Endodermal cell (in vitro differentiated cells): ENCODE data around the gene HAPLN1. TPM values are rescaled to one million over a fixed set of nuclear protein-coding genes. Genes with fewer than 3 reads are reported as not detected.

Experiments
- DNase-seq: peaks from one replicate; pipeline ENCODE4 v3.0.0-alpha.2; 2017
- H3K27ac ChIP-seq: 2 replicates; pipeline ENCODE4 v1.5.1; 2013; ENCODE audit warnings: mild to moderate bottlenecking, low read depth, low read length, moderate library complexity
- H3K27me3 ChIP-seq: 2 replicates; pipeline ENCODE4 v1.6.1; 2013; ENCODE audit warnings: mild to moderate bottlenecking, low read length, moderate library complexity; ENCODE audit not compliant: insufficient read depth, control insufficient read depth, poor library complexity, severe bottlenecking
- H3K36me3 ChIP-seq: 2 replicates; pipeline ENCODE4 v1.7.0; 2013; ENCODE audit warnings: mild to moderate bottlenecking, low read length, moderate library complexity; ENCODE audit not compliant: control insufficient read depth, insufficient read depth
- H3K4me1 ChIP-seq: one replicate; pipeline ENCODE4 v1.7.0; 2013; ENCODE audit warnings: low read length; ENCODE audit not compliant: control insufficient read depth, insufficient read depth
- H3K4me3 ChIP-seq: 2 replicates; pipeline ENCODE4 v1.5.1; 2013; ENCODE audit warnings: mild to moderate bottlenecking, low read length, moderate library complexity
- H3K9ac ChIP-seq: 2 replicates; pipeline ENCODE4 v1.6.1; 2013; ENCODE audit warnings: mild to moderate bottlenecking, low read length, moderate library complexity; ENCODE audit not compliant: poor library complexity, severe bottlenecking; ENCODE audit errors: extremely low read depth
- H3K9me3 ChIP-seq: 2 replicates; pipeline ENCODE4 v1.6.1; 2013; ENCODE audit warnings: mild to moderate bottlenecking, low read length, moderate library complexity; ENCODE audit not compliant: control insufficient read depth
- H3K27ac Mint-ChIP-seq: 2 replicates; pipeline ENCODE4 v1.8.0; 2020; ENCODE audit warnings: mixed read lengths
- H3K27me3 Mint-ChIP-seq: 2 replicates; pipeline ENCODE4 v1.8.0; 2021; ENCODE audit warnings: mild to moderate bottlenecking, mixed read lengths; ENCODE audit not compliant: insufficient read depth
- H3K36me3 Mint-ChIP-seq: 2 replicates; pipeline ENCODE4 v1.8.0; 2020; ENCODE audit warnings: low read depth, mixed read lengths
- H3K4me1 Mint-ChIP-seq: 2 replicates; pipeline ENCODE4 v1.8.0; 2020; ENCODE audit warnings: mixed read lengths
- H3K4me3 Mint-ChIP-seq: 2 replicates; pipeline ENCODE4 v1.8.0; 2020; ENCODE audit warnings: mild to moderate bottlenecking, moderate library complexity, mixed read lengths
- H3K9me3 Mint-ChIP-seq: 2 replicates; pipeline ENCODE4 v1.8.0; 2020; ENCODE audit warnings: mild to moderate bottlenecking, mixed read lengths
- WGBS, 2 experiments: methylation state at CpG; one replicate each; pipeline versions ENCODE4 v1.1.5 to v1.1.7; 2013; ENCODE audit warnings: missing lambda C conversion rate in 2 of 2, mixed read lengths in 1 of 2; ENCODE audit not compliant: insufficient coverage in 1 of 2, insufficient read length in 1 of 2; 5-methylcytosine and 5-hydroxymethylcytosine counted together
- total RNA-seq, 2 donors: library from RNA; stranded (reverse); fragmentation: NEBNext Ultra II Directional in 1 of 2; extraction: Animal tissue kit (Norgen Biotek cat#: 25700) in 1 of 2; gene quantifications; 2 replicates in 1 of 2; 3 replicates in 1 of 2; pipeline ENCODE4 v1.2.1, GENCODE V29; 2021
- TF ChIP-seq, protein P1 (sequence below): fragments of 200-600 bp; sonication (generic); conservative IDR thresholded peaks from 2 replicates; pipeline ENCODE4 v1.5.0; 2021; ENCODE audit warnings: antibody characterized with exemption, mild to moderate bottlenecking

The HAPLN1 gene
- total RNA-seq, 2 donors from 2014 or later, result 0.07 to 1.3 TPM

GRCh38 chr5:83709973-83710372, 10.7 kb downstream of the HAPLN1 start:
- no peak for DNase-seq
- Mint-ChIP-seq H3K4me1 (no peaks in the 10 kb centered on the region), H3K36me3 (no peaks in the 10 kb centered on the region), H3K9me3 (peaks cover 25% of the 10 kb centered on the region), H3K27ac (no peak overlapping the region), H3K27me3 (no peaks in the 10 kb centered on the region), H3K4me3 (no peak overlapping the region)
- TF ChIP-seq, protein P1, sequence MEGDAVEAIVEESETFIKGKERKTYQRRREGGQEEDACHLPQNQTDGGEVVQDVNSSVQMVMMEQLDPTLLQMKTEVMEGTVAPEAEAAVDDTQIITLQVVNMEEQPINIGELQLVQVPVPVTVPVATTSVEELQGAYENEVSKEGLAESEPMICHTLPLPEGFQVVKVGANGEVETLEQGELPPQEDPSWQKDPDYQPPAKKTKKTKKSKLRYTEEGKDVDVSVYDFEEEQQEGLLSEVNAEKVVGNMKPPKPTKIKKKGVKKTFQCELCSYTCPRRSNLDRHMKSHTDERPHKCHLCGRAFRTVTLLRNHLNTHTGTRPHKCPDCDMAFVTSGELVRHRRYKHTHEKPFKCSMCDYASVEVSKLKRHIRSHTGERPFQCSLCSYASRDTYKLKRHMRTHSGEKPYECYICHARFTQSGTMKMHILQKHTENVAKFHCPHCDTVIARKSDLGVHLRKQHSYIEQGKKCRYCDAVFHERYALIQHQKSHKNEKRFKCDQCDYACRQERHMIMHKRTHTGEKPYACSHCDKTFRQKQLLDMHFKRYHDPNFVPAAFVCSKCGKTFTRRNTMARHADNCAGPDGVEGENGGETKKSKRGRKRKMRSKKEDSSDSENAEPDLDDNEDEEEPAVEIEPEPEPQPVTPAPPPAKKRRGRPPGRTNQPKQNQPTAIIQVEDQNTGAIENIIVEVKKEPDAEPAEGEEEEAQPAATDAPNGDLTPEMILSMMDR, result no peak
- no peaks in the 10 kb centered on the region for H3K36me3 ChIP-seq
- H3K9ac ChIP-seq, result no peak overlapping the region
- H3K27ac ChIP-seq, result no peak overlapping the region
- H3K4me3 ChIP-seq, result no peak overlapping the region
- no peaks in the 10 kb centered on the region for H3K27me3 ChIP-seq
- 90 to 97% methylated on average over 4 of the region's 4 CpGs for WGBS, 2 experiments
- H3K9me3 ChIP-seq, result peaks cover 16% of the 10 kb centered on the region
- no peaks in the 10 kb centered on the region for H3K4me1 ChIP-seq

DNA sequence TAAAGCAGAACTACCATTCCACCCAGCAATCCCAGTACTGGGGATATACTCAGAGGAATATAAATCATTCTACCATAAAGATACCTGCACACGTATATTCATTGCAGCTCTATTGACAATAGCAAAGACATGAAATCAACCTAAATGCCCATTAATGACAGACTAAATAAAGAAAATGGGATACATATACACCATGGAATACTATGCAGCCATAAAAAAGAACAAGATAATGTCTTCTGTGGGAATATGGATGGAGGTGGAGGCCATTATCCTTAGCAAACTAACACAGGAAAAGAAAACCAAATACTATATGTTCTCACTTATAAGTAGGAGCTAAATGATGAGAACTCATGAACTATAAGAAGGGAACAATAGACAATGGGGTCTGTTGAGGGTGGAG, 12.5 kb downstream of the HAPLN1 start:
- 80 to 100% methylated on average over 1 of the region's 1 CpG for WGBS, 2 experiments

GRCh38 chr5:83703059-83703458, 17.6 kb downstream of the HAPLN1 start:
- no peak for DNase-seq
- TF ChIP-seq, protein P1, result no peak
- no peaks in the 10 kb centered on the region for H3K4me1 ChIP-seq
- no peak overlapping the region for H3K27ac Mint-ChIP-seq
- H3K27me3 Mint-ChIP-seq, result no peaks in the 10 kb centered on the region
- H3K36me3 ChIP-seq, result no peaks in the 10 kb centered on the region
- peaks cover 35% of the 10 kb centered on the region for H3K9me3 Mint-ChIP-seq
- peaks cover 21% of the 10 kb centered on the region for H3K9me3 ChIP-seq
- no peak overlapping the region for H3K4me3 Mint-ChIP-seq
- no peak overlapping the region for H3K9ac ChIP-seq
- no peaks in the 10 kb centered on the region for H3K4me1 Mint-ChIP-seq
- H3K27me3 ChIP-seq, result no peaks in the 10 kb centered on the region
- H3K36me3 Mint-ChIP-seq, result no peaks in the 10 kb centered on the region
- 92 to 100% methylated on average over 1 to 2 of the region's 2 CpGs for WGBS, 2 experiments
- no peak overlapping the region for H3K27ac ChIP-seq
- H3K4me3 ChIP-seq, result no peak overlapping the region

More for the DNA sequence above, 12.5 kb downstream of the HAPLN1 start:
- Histone ChIP-seq H3K27me3 (no peaks in the 10 kb centered on the region), H3K9ac (no peak overlapping the region), H3K4me3 (no peak overlapping the region), H3K9me3 (peaks cover 26% of the 10 kb centered on the region), H3K36me3 (no peaks in the 10 kb centered on the region), H3K4me1 (no peaks in the 10 kb centered on the region), H3K27ac (no peak overlapping the region)
- Mint-ChIP-seq H3K27ac (no peak overlapping the region), H3K4me1 (no peaks in the 10 kb centered on the region), H3K27me3 (no peaks in the 10 kb centered on the region), H3K4me3 (no peak overlapping the region), H3K9me3 (peaks cover 35% of the 10 kb centered on the region), H3K36me3 (no peaks in the 10 kb centered on the region)
- DNase-seq, result no peak
- TF ChIP-seq, protein P1, result no peak
